Glomerular endothelial cell (primary cell): ENCODE measurements around the gene CHRNA5. TPM values are rescaled to one million over a fixed set of nuclear protein-coding genes. Genes with fewer than 3 reads are reported as not detected.
A peak's percentile ranks its signal among the peaks of the same experiment; 100 is the strongest.
"Not testable (repeated sequence)": the region's sequence is repeated elsewhere in the genome, so short reads cannot be mapped to it uniquely, and the experiment has no call there.

ENCODE experiments used
- DNase-seq: peaks from one replicate; pipeline ENCODE4 v3.0.0-alpha.2; 2011; ENCODE audit warnings: low read depth, low spot score; ENCODE audit errors: extremely low read depth
- total RNA-seq: library from RNA; depleted of rRNA; stranded (reverse); fragments of >200 nt; gene quantifications from 2 replicates; pipeline ENCODE4 v1.2.3, GENCODE V29; 2015

CHRNA5 gene
- 1.6 and 2.5 TPM in 2 replicates for total RNA-seq

DNA sequence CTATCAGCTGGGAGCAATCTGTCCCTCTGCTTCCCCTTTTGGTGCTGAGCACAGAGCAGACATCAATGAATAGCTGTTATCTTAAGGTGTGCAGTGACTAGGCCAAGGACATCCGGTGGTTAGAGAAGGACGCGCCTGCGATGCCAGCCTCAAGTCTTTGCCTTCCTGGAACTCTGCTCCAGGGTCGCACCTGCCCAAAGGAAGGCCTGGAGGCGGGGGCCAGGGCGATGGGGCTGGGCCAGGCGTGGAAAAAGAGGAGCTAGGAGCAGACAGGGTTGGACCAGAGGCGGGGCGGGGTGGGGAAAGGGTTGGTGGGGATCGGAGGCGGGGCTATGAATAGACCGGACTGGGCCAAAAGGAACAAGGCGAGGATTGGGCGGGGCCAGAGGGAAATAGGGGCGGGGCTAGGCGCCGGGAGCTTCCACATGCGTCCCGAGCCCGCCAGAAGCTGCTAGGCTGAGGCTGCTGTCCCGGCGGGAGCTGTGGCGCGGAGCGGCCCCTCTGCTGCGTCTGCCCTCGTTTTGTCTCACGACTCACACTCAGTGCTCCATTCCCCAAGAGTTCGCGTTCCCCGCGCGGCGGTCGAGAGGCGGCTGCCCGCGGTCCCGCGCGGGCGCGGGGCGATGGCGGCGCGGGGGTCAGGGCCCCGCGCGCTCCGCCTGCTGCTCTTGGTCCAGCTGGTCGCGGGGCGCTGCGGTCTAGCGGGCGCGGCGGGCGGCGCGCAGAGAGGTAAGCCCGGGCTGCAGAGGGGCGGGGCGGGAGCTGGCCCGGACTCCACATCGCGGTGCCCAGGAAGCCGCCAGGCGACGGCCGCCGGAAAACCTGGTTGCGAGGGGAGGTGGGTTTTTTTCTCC is at the start of gene CHRNA5:
Gene CHRNA5 (plus strand): TSS at position 424 of the 854 bp plus-strand sequence. CDS start 200 bp downstream, at position 624.
- no peak for DNase-seq

DNA sequence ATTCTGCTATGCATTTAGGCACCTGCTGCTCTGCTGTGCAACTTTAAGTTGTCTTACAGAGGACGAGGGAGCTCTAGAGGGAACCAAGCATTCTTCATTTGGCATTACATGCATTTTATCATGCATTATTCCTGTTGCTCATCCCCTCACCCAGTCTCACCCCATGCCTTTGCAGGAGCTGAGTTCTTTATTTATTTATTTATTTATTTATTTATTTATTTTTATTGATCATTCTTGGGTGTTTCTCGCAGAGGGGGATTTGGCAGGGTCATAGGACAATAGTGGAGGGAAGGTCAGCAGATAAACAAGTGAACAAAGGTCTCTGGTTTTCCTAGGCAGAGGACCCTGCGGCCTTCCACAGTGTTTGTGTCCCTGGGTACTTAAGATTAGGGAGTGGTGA is 45.3 kb upstream of the CHRNA5 start:
- not testable (repeated sequence) for DNase-seq

DNA sequence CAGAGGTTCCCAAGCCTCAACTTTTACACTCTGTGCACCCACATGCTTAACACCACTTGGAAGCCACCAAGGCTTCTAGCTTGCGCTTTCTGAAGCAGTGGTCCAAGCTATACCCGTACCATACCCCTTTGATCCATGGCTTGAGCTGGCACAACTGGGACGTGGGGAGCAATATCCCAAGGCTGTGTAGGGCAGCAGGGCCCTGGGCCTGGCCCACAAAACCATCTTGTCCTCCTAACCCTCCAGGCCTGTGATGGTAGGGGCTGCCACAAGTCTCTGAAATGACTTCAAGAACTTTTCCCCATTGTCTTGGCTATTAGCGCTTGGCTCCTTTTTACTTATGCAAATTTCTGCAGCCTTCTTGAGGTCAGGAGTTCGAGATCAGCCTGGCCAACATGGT is 41.1 kb upstream of the CHRNA5 start:
- no peak for DNase-seq

DNA sequence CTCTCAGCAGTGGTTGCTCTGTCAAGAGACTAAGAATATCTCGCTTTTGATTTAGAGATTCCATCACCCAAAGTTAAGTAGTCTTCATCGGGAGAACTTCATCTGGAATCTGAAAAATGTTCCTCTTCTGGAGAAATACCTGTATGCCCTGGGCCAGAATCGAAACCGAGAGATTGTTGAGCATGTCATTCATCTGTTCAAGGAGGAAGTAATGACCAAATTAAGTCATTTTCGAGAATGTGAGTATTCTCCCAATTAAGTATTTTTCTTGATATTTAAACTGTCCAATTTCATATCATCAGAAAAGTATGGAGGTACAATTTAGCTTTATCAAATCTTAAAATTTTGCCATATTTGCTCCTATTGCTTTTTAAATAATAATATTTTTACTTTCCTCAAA is 38.0 kb upstream of the CHRNA5 start:
- no peak for DNase-seq

DNA sequence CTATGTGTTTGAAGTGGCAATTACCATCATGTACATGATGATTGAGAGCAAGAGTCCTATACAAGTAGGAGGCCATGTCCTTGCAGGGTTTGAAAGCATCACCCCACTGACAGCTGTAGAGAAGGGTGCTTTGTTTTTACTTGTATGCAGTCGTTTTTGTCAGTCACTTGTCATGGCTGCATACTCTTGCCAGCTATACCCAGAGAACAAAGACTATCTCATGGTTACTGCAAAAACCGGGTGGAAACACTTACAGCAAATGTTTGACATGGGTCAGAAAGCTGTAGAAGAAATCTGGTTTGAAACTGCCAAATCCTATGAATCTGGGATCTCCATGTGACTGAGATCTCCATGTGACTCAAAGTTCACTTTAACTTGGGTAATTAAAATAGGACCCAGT is 32.0 kb upstream of the CHRNA5 start:
- DNase-seq, result no peak

DNA sequence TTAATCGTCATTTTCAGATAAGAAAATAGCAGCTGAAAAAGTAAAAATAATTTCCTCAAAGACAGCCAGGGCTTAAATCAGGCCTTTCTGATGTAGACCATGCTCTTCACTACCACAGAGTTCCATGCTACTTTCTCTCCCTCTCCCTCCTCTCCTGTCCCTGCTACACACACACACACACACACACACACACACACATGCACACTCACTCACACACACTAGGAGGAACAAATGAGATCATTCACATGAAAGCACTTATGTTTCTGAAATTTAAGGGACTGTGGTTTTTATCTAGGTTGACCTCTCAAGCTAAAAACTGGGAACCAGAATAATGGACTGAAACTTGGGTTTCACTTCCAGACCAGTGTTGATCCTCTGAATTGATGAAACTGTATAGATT is 29.2 kb upstream of the CHRNA5 start:
- no peak for DNase-seq

DNA sequence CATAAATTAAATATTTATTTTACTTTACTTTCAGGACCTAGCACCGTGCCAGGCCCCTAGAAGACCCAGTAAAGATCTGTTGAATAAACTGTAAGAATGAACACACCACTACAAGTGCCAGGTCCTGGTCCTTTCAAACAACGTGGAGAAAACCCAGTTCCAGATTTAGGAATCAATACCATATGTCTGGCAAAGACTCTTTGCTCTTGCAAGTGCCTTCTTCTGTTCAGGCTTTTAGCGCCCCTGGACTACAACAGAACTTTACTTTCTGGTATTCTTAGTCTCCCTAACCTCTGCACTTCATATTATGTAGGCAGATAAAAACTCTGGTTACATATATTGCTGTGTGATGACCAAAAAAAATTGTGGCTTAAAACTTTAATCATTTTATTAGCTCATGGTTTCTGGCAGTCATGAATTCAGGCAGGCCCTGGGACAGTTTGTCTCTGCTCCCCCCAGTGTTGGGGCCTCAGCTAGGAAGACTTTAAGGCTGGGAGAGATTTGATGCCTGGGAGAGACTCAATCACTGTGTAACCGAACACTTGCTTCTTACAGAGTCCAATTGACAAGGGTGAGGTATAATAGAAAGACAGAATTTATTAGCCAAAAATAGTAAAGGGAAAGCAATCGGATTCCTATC is 27.9 kb upstream of the CHRNA5 start:
- DNase-seq, result no peak

DNA sequence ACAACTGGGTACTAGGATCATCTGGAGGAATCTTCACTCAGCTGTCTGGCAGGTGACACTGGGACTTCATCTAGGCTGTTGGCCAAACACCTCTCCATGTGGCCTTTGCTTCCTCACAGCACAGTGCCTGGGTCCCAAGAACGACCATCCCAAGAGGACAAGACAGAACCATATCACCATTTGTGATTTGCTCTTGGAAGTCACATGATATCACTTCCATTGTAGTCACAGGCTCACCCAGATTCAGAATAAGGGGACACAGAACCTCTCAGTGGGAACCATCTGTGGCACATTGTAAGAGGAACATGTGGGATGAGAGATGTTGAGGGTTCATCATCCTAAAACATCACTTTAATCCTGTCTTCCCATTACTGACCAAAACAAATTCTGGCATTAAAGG is 27.0 kb upstream of the CHRNA5 start:
- DNase-seq, result no peak

DNA sequence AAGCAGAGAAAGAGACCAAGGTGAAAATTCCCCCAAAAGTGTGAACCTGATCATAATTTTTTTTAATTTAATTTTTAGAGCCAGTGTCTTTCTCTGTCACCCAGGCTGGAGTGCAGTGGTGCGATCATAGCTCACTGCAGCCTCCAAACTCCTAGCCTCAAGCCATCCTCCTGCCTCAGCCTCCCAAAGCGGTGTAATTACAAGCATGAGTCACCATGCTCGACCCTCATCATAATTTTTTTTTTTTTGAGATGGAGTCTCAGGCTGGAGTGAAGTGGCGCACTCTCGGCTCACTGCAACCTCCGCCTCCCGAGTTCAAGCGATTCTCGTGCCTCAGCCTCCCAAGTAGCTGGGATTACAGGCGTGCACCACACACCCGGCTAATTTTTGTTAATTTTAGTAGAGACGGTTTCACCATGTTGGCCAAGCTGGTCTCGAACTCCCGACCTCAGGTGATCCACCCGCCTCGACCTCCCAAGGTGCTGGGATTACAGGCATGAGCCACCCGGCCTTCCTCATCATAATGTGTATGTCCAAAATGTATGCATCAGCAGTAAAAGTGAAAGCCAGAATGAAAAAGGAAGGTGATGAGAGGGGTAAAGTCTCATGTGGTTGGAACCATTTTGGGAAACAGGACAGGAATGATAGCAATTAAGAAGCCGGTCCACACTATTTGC is 25.7 kb upstream of the CHRNA5 start:
- DNase-seq, result not testable (repeated sequence)

DNA sequence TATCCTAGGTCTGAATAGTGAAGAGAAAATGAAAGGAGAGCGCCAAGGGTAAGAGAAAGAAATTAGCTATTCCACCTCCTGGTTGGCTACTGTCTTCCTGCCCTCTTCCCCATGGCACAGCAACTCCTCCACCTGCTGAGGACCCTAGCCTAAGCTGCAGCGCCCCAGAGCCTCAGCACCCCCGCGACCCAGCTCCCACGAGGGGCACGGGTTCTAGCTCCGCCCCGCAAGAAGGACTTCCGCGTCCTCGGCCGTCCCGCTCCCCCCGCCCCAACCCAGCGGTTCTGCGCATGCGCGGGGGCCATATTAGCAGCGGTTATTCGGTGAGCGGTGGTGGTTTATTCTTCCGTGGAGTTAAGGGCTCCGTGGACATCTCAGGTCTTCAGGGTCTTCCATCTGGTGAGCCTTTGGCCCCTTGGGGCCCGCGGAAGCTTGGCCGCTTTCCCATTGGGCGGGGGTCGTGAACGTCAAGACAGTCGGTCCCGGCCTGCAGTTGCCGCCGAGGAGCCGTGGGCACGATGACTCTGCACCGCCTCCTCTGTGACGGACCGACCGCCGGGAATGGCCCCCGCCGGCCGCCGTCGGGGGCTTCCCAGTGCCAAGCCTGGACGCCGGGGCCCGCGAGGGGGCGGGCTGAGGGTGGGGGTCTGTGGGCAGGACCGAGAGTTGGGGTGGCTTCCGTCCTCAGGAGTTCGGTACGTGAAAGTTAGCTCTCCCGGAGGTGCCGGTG is 25.0 kb upstream of the CHRNA5 start, which contains the start of gene PSMA4:
Gene PSMA4 (plus strand): TSS at position 304 of the 730 bp plus-strand sequence. CDS start 1,484 bp downstream, outside the sequence.
- DNase-seq, result peak; percentile 56

DNA sequence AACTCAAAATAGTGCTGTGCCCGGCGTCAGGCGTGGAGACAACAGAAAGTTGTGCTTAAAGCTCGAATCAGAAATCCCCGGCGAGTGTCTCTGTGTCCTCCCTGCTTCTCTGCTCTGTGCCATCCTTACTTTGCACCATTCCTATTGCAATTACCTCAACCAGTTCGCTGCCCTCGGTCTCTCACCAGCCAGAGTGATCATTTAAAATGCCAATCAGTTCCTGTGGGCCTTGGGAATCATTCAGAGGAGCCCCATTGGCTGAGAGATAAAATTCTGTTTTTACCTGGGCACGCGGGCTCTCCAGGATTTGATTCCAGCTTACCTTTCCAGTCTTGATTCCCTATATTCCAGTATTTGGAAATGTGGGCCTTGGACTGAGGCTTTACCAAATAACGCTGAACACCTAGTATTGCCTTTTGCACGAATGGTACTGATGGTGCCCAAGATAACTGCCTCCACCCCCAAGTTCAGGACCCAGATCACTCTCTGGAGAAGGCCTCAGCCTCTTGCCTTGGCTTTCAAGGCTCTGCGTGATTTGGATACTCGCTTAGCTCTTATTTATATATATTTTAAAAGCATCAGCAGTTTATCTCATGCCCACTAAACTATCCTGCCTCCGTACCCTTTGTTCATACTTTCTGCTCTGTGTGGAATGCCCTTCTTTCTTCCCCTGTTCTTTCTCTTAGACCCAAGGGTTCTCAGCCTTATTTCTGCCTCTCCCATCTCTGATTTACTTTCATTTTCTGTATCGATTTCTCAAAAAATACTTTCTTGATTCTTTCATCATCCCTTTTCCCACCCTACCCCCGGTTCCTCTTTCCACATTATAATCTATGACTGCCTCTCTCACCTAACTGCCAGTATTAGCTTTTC is 24.2 kb upstream of the CHRNA5 start:
- no peak for DNase-seq

DNA sequence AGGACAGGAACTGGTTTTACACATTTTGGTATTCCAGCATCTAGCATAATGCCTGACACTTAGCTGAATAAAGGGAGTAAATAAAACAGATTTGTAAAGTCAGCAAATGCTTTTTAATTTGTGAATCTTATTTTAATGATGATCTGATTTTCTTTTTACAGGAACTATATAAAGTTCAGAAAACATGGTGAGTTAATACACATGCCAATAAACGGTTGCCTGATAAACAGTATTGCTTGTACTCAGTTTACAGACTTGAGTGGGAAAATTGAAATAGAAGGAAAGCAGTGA is 23.6 kb upstream of the CHRNA5 start:
- no peak for DNase-seq

DNA sequence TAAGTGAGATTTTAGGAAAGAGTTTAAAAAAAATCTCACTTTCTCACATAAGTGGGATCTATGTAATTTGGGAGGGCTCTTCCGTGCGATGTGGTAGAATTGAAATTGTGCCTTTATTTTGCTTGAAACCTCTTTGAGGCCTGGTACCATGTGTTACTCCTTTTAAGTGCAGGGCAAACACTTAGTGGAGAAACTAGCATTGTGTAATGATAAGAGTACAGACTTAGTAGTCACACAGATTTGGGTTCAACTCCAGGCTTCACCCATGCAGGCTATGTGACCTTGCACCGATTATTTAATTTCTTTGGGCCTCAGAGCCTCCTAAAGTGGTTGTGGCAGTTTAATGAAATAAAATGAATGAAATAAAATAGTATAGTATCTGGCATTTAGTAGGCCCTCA is 22.7 kb upstream of the CHRNA5 start:
- no peak for DNase-seq

DNA sequence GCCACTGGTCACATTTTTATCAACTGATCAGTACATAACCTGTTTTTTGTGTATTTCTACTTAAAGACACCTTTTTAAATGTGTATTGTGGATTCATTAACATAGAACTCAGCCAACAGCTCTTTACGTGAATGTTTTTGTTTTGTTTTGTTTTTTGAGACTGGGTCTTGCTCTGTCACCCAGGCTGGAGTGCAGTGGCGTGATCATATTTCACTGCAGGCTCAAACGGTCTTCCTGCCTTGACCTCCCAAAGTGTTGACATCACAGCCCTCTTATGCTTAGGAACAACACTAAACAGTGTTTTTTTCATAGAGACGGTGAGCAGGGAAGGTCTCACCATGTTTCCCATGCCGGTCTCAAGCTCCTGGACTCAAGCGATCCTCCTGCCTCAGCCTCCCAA is 15.1 kb upstream of the CHRNA5 start:
- DNase-seq, result no peak

DNA sequence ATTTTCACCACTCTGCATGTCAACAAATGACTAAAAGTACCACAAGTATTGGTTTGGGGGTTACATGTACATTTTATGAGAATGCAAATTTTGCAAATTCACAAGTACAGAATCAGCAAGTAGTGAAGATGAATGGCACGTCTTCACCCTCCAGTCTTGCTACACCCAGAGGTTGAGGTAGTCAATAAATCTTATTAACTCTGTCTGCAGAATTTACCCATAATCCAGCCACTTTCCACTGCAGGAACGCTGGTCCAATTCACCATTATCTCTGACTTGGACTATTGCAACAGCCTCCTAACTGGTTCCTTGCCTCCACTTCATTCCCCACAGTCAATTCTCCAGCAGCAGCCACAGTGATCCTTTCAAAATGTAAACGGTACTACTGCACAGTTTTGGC is 14.5 kb upstream of the CHRNA5 start:
- DNase-seq, result no peak

DNA sequence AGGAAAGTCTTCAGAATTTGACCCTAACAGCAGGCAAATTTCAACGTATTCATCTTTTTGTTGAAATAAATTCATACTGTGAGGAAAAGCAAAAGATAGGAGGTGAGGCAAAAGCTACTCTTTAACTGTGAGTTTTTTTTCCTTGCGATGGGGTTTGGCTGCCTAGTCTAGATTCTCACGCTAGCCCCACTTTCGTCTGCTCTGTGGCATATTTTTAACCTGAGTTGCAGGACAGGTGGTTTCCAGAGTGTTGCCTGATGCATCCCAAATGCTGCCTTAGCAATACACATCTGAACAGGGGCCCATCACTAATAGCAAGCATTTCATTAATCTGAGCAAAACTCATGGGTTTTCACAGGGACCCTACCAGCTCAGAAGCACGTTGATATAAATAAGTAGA is 13.4 kb upstream of the CHRNA5 start:
- DNase-seq, result no peak

DNA sequence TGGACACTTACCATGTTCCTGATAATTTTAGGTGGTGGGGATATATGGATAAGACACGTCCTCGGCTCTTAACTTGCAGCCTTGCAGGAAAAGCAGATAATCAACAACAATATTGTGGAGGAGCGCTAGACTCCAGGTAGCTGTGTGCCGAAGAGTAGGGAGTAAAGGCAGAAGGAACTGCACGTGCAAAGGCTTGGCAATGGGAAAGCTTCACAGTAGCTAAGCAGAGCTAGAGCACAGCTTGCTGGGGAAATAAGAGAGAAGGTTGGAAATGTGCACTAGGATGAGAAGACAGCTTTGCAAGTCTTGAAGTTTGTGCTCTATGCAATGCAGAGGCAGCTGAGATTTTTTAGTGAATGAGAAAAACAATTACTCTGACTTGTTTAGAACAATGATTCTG is 12.7 kb upstream of the CHRNA5 start:
- no peak for DNase-seq

DNA sequence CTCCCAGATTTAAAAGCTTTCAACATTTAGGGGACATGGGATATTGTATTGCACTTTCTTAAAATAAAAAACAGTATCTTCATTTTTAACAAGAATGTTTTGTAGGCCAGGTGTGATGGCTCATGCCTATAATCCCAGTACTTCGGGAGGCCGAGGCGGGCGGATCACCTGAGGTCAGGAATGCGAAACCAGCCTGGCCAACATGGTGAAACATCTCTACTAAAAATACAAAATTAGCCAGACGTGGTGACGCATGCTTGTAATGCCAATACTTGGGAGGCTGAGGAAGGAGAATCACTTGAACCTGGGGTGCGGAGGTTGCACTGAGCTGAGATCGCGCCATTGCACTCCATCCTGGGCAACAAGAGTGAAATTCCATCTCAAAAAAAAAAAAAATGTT is 5.1 kb upstream of the CHRNA5 start:
- not testable (repeated sequence) for DNase-seq

DNA sequence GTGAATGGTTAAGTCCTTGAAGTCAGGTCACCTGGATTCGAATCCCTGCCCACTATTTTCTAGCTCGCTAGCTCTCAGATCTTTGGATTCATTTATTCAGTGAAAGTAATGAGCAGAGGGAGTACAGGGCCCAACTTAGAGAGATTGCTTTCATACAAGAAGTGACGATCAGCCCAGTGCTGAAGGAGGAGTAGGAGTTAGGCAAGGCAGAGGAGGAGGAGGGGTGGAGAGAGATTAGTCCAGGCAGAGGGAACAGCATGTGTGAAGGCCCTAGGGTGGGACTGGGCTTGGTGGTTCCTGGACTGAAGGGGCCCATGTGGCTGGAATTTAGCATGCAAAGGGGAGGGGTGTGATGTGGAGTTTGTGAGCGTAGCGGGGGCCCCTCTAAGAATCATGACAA is 3.8 kb upstream of the CHRNA5 start:
- DNase-seq, result no peak

DNA sequence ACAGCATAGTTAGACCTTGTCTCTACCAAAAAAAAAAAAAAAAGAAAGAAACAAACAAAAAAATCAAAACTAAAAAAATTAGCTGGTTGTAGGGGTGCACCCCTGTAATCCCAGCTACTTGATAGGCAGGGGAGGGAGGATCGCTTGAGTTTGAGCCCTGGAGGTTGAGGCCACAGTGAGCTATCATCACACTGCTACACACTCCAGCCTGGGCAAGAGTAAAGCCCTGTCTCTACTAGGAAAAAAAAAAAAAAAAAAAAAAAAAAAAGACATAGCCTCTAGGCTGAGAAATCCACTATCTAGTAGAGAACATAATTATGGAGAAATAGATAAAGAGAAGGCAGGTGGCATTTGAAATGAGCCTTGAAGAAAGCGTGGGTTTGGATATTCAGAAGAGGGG is 2.2 kb upstream of the CHRNA5 start:
- no peak for DNase-seq
